Hepatocyte (in vitro differentiated cells): ENCODE data around the gene FOXO6. TPM values are rescaled to one million over a fixed set of nuclear protein-coding genes. Genes with fewer than 3 reads are reported as not detected.

Experiments
- DNase-seq: peaks from one replicate; pipeline ENCODE4 v3.0.0-alpha.2; 2016; ENCODE audit warnings: low spot score
- H2AFZ ChIP-seq: fragments of 200-600 bp; sonication (generic); 2 replicates; pipeline ENCODE4 v1.6.0; 2016; ENCODE audit warnings: antibody characterized with exemption, mild to moderate bottlenecking
- H3K27ac ChIP-seq: fragments of 200-600 bp; sonication (generic); 2 replicates; pipeline ENCODE4 v1.5.1; 2016; ENCODE audit warnings: mild to moderate bottlenecking
- H3K27me3 ChIP-seq: fragments of 200-600 bp; sonication (generic); 2 replicates; pipeline ENCODE4 v1.6.1; 2016
- H3K36me3 ChIP-seq: fragments of 200-600 bp; sonication (generic); replicated peaks from 2 replicates; pipeline ENCODE4 v1.5.1; 2016; ENCODE audit warnings: low read depth; ENCODE audit not compliant: insufficient read depth
- H3K4me1 ChIP-seq: fragments of 200-600 bp; sonication (generic); 2 replicates; pipeline ENCODE4 v1.5.1; 2016; ENCODE audit warnings: mild to moderate bottlenecking, moderate library complexity; ENCODE audit not compliant: insufficient read depth
- H3K4me2 ChIP-seq: fragments of 200-600 bp; sonication (generic); 2 replicates; pipeline ENCODE4 v1.6.0; 2016
- H3K4me3 ChIP-seq: fragments of 200-600 bp; sonication (generic); 2 replicates; pipeline ENCODE4 v1.5.1; 2016; ENCODE audit warnings: mild to moderate bottlenecking
- H3K79me2 ChIP-seq: fragments of 200-600 bp; sonication (generic); 2 replicates; pipeline ENCODE4 v1.6.0; 2017; ENCODE audit warnings: mild to moderate bottlenecking
- H3K9me2 ChIP-seq: fragments of 200-600 bp; sonication (generic); replicated peaks from 2 replicates; pipeline ENCODE4 v1.6.0; 2017; ENCODE audit warnings: mild to moderate bottlenecking; ENCODE audit not compliant: insufficient read depth
- H3K9me3 ChIP-seq: fragments of 200-600 bp; sonication (generic); 2 replicates; pipeline ENCODE4 v1.5.1; 2016; ENCODE audit warnings: low read depth, mild to moderate bottlenecking
- H4K20me1 ChIP-seq: fragments of 200-600 bp; sonication (generic); 2 replicates; pipeline ENCODE4 v1.6.0; 2016; ENCODE audit warnings: mild to moderate bottlenecking; ENCODE audit not compliant: insufficient read depth, poor library complexity, severe bottlenecking
- EZH2 ChIP-seq: fragments of 200-600 bp; sonication (generic); IDR thresholded peaks from 2 replicates; pipeline ENCODE4 v1.6.1; 2016; ENCODE audit warnings: antibody characterized with exemption, mild to moderate bottlenecking, borderline replicate concordance
- EZH2phosphoT487 ChIP-seq: fragments of 200-600 bp; sonication (generic); IDR thresholded peaks from one replicate; pipeline ENCODE4 v1.6.1; 2018; ENCODE audit warnings: antibody characterized with exemption, mild to moderate bottlenecking, low read depth, moderate library complexity; ENCODE audit not compliant: unreplicated experiment, severe bottlenecking
- WGBS: methylation state at CpG from one replicate; pipeline ENCODE4 v1.1.6; 2016; ENCODE audit warnings: low lambda C conversion rate; ENCODE audit errors: missing lambda C conversion rate; 5-methylcytosine and 5-hydroxymethylcytosine counted together
- polyA plus RNA-seq: library from polyadenylated mRNA; unstranded; fragments of >200 nt; fragmentation: Nextera tagmentation; extraction: Ambion mirVana; gene quantifications from 2 replicates; pipeline ENCODE4 v1.2.1, GENCODE V29; 2016
- total RNA-seq: library from RNA; depleted of rRNA; stranded (reverse); fragments of >200 nt; gene quantifications from 2 replicates; pipeline ENCODE4 v1.2.3, GENCODE V29; 2014
- TF ChIP-seq, protein P1 (sequence below): fragments of 200-600 bp; sonication (generic); IDR thresholded peaks from 2 replicates; pipeline ENCODE4 v1.5.1; 2016; ENCODE audit warnings: antibody characterized with exemption, mild to moderate bottlenecking; ENCODE audit not compliant: poor library complexity

FOXO6 gene
- total and polyA plus RNA-seq, 2 experiments from 2014 or later = 0.80 to 5.0 TPM

DNA sequence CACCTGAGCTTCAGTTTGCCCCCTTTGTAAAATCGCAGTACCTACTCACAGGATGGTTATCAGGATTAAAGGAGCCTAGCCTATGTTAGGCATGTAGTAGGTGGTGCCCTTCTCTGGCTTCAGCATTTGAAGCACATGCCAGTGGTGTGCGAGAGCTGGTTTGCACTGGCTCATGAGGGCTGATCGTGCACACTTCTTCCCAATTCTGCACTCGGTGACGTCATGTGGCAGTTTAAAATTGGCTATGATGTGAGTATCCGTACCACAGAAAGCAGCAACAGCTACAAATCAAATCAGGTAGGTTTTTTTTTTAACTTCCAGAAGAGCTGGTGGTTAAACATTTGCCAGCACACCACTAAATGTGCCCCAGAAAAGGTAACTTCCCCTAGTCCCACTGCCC, 13.5 kb downstream of the FOXO6 start:
- 87% methylated on average over 6 of the region's 6 CpGs for WGBS
- no peak overlapping the region for H3K4me2 ChIP-seq

DNA sequence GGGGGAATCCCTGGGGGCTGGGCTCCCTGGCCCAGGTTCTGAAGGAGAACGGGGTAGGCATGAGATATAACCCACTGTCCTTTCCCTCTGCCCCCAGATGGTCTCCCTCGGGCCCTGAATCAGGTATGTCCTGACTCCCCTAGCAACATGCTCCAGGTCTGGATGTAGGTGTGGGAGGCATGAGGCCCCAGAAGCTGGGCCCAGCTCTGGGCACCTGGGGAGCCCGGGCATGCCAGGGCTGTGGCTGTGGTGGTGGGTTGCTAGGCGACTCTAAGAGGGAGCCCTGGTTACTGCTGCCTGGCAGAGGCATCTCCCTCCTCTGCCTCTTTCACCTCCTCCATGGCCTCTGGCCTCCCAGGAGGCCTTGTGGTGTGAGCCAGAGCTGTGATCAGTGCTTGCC, 16.2 kb downstream of the FOXO6 start:
- Histone ChIP-seq H3K36me3 (no peaks in the 10 kb centered on the region), H4K20me1 (no peaks in the 10 kb centered on the region), H3K9me2 (no peaks in the 10 kb centered on the region), H3K9me3 (no peaks in the 10 kb centered on the region), H3K27ac (no peak overlapping the region), H3K4me1 (peaks cover 10% of the 10 kb centered on the region), H2AFZ (no peak overlapping the region), H3K4me2 (no peak overlapping the region), H3K79me2 (no peaks in the 10 kb centered on the region), H3K27me3 (peaks cover 3% of the 10 kb centered on the region), H3K4me3 (no peak overlapping the region)
- DNase-seq = no peak
- WGBS = 87% methylated on average over 3 of the region's 4 CpGs
- TF ChIP-seq, protein P1, sequence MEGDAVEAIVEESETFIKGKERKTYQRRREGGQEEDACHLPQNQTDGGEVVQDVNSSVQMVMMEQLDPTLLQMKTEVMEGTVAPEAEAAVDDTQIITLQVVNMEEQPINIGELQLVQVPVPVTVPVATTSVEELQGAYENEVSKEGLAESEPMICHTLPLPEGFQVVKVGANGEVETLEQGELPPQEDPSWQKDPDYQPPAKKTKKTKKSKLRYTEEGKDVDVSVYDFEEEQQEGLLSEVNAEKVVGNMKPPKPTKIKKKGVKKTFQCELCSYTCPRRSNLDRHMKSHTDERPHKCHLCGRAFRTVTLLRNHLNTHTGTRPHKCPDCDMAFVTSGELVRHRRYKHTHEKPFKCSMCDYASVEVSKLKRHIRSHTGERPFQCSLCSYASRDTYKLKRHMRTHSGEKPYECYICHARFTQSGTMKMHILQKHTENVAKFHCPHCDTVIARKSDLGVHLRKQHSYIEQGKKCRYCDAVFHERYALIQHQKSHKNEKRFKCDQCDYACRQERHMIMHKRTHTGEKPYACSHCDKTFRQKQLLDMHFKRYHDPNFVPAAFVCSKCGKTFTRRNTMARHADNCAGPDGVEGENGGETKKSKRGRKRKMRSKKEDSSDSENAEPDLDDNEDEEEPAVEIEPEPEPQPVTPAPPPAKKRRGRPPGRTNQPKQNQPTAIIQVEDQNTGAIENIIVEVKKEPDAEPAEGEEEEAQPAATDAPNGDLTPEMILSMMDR = no peak
- TF ChIP-seq EZH2 = no peak
- no peak for TF ChIP-seq EZH2phosphoT487

More for the DNA sequence above, 13.5 kb downstream of the FOXO6 start:
- Histone ChIP-seq H3K9me2 (no peaks in the 10 kb centered on the region), H3K9me3 (no peaks in the 10 kb centered on the region), H3K4me1 (peaks cover 14% of the 10 kb centered on the region), H2AFZ (no peak overlapping the region), H3K27me3 (no peaks in the 10 kb centered on the region), H3K79me2 (no peaks in the 10 kb centered on the region), H3K27ac (no peak overlapping the region), H3K4me3 (no peak overlapping the region), H4K20me1 (no peaks in the 10 kb centered on the region), H3K36me3 (no peaks in the 10 kb centered on the region)
- TF ChIP-seq, protein P1 = no peak
- TF ChIP-seq EZH2 = no peak
- no peak for TF ChIP-seq EZH2phosphoT487
- no peak for DNase-seq

DNA sequence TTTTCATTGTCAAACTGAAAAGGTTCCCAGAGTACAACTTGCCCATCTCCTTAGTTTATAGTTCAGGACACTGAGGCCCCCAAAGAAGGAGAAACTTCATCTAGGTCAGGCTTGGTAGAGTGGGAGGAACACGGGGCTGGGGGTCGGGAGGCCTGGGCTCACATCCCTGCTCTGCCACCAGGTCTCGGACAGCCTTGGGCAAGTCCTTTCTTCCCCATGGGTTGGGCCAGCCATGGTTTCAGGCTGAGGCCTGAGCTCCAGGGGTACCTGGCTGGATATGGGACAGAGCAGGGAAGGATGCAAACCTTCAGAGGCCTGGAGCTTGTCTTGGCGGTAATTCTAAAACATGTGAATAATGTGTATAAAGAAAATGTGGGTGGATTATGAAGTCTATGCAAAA, 17.0 kb downstream of the FOXO6 start:
- H4K20me1 ChIP-seq = no peaks in the 10 kb centered on the region
- peaks cover 17% of the 10 kb centered on the region for H3K4me1 ChIP-seq
- H3K36me3 ChIP-seq = no peaks in the 10 kb centered on the region
- H3K27ac ChIP-seq = no peak overlapping the region
- no peaks in the 10 kb centered on the region for H3K79me2 ChIP-seq
- WGBS = 89% methylated on average over 4 of the region's 4 CpGs
- no peaks in the 10 kb centered on the region for H3K9me3 ChIP-seq
- peaks cover 11% of the 10 kb centered on the region for H3K27me3 ChIP-seq
- no peak for TF ChIP-seq EZH2
- no peak for TF ChIP-seq EZH2phosphoT487
- TF ChIP-seq, protein P1 = no peak
- no peak overlapping the region for H2AFZ ChIP-seq
- no peaks in the 10 kb centered on the region for H3K9me2 ChIP-seq
- H3K4me3 ChIP-seq = no peak overlapping the region
- DNase-seq = no peak
- H3K4me2 ChIP-seq = no peak overlapping the region
